Cardiac muscle cell (in vitro differentiated cells and primary cell): ENCODE results near the gene DOCK2. TPM values are rescaled to one million over a fixed set of nuclear protein-coding genes. Genes with fewer than 3 reads are reported as not detected.
A peak's percentile ranks its signal among the peaks of the same experiment; 100 is the strongest.

Source experiments
- DNase-seq, 2 donors: peaks; one replicate each; pipeline versions ENCODE4 v3.0.0 to v3.0.0-alpha.2; 2010 to 2017; ENCODE audit warnings: low read depth in 1 of 2, low spot score in 1 of 2
- H3K27ac ChIP-seq: fragments of 200-600 bp; sonication (generic); 2 replicates; pipeline ENCODE4 v1.5.1; 2016
- H3K27me3 ChIP-seq: fragments of 200-600 bp; sonication (generic); 2 replicates; pipeline ENCODE4 v1.6.0; 2016; ENCODE audit warnings: control low read depth
- H3K36me3 ChIP-seq: fragments of 200-600 bp; sonication (generic); 2 replicates; pipeline ENCODE4 v1.5.1; 2016; ENCODE audit warnings: control low read depth
- H3K4me1 ChIP-seq: fragments of 200-600 bp; sonication (generic); 2 replicates; pipeline ENCODE4 v1.8.1; 2017; ENCODE audit warnings: low read depth, mild to moderate bottlenecking, mixed run types
- H3K4me3 ChIP-seq: fragments of 200-600 bp; sonication (generic); 2 replicates; pipeline ENCODE4 v1.5.1; 2016; ENCODE audit warnings: mild to moderate bottlenecking
- H3K9me3 ChIP-seq: fragments of 200-600 bp; sonication (generic); 2 replicates; pipeline ENCODE4 v1.5.1; 2017; ENCODE audit warnings: low read depth, mild to moderate bottlenecking, control low read depth
- polyA plus RNA-seq: library from polyadenylated mRNA; unstranded; fragments of >200 nt; fragmentation: Nextera tagmentation; extraction: Ambion mirVana; gene quantifications from 2 replicates; pipeline ENCODE4 v1.2.1, GENCODE V29; 2016
- total RNA-seq: library from RNA; depleted of rRNA; stranded (reverse); fragments of >200 nt; gene quantifications from 2 replicates; pipeline ENCODE4 v1.2.3, GENCODE V29; 2016
- TF ChIP-seq, protein P1 (sequence below): IDR thresholded peaks from 2 replicates; pipeline ENCODE4 v1.5.1; 2012; ENCODE audit warnings: low read depth, mild to moderate bottlenecking, low read length

DOCK2 gene
- total and polyA plus RNA-seq, 2 experiments from 2014 or later = 3.3 to 6.5 TPM

DNA sequence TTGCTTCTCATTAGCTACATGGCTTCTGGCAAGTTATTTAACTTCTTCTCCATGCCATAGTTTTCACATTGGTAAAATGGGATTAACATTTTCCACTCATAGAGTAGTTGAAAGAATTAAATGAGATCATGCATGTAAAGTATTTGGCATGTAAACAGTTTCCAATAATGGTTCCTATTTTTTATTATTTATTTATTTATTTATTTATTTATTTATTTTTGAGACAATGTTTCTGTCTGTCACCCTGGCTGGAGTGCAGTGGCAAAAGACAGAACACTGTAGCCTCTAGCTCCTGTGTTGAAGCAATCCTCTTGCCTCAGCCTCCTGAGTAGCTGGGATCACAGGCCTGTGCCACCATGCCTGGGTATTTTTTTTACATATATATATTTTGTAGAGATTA, 117.7 kb downstream of the DOCK2 start:
- Histone ChIP-seq H3K27ac (no peak overlapping the region), H3K27me3 (no peaks in the 10 kb centered on the region), H3K4me1 (peaks cover 20% of the 10 kb centered on the region), H3K4me3 (no peak overlapping the region), H3K36me3 (no peaks in the 10 kb centered on the region), H3K9me3 (no peaks in the 10 kb centered on the region)
- TF ChIP-seq, protein P1, sequence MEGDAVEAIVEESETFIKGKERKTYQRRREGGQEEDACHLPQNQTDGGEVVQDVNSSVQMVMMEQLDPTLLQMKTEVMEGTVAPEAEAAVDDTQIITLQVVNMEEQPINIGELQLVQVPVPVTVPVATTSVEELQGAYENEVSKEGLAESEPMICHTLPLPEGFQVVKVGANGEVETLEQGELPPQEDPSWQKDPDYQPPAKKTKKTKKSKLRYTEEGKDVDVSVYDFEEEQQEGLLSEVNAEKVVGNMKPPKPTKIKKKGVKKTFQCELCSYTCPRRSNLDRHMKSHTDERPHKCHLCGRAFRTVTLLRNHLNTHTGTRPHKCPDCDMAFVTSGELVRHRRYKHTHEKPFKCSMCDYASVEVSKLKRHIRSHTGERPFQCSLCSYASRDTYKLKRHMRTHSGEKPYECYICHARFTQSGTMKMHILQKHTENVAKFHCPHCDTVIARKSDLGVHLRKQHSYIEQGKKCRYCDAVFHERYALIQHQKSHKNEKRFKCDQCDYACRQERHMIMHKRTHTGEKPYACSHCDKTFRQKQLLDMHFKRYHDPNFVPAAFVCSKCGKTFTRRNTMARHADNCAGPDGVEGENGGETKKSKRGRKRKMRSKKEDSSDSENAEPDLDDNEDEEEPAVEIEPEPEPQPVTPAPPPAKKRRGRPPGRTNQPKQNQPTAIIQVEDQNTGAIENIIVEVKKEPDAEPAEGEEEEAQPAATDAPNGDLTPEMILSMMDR = no peak
- DNase-seq = no peak

DNA sequence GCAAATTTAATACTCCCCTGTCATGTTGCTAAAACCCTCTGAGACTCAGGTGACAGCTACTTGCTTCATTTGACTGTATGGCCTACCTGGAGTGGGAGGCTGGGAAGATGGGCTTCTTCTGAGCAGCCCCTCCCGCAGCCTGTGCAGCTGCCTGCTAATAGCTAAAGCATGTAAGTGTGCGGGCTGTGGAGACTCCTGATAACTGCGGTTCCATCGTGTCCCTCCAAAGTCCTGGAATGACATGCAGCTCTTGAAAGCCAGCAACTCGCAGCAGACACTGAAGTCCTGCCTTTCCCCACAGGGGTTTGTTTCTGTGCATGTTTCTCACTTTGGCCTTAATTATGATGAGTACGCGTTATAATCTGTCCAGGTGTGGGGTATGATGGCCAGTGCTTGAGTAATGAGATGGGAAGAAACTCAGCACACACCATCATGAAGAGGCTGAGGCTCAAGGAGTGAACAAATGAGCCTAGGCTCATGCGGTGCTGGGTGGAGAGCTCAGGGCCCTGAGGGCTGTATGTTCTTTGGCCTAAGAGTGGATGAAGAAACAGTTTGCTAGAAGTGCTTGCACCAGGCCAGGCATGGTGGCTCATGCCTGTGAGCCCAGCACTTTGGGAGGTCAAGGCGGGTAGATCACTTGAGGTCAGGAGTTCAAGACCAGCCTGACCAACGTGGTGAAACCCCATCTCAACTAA, 119.1 kb downstream of the DOCK2 start:
- Histone ChIP-seq H3K4me1 (peaks cover 20% of the 10 kb centered on the region), H3K9me3 (no peaks in the 10 kb centered on the region), H3K27me3 (no peaks in the 10 kb centered on the region), H3K4me3 (no peak overlapping the region), H3K36me3 (no peaks in the 10 kb centered on the region), H3K27ac (no peak overlapping the region)
- TF ChIP-seq, protein P1 = no peak
- DNase-seq = peak in 1 of 2 donors; percentile 52

DNA sequence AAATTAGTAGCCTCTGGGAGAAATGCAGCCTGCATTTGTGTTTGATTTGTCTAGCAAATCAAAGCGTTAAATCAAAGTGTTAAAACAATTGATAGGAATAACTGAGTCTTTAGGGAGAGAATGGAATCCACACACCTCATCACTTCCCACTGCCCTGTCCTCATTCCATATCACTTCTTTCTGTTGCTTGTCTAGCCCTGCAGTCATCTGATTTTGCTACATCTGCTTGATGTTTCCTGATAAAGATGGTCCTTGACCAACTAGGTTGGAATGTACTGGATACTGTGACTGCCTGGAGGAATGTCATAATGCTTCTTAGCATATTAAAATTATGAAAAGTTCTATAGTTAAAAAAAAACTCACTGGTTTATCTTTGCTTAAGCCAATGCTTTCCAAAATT, 119.9 kb downstream of the DOCK2 start:
- Histone ChIP-seq H3K27me3 (no peaks in the 10 kb centered on the region), H3K4me3 (no peak overlapping the region), H3K36me3 (no peaks in the 10 kb centered on the region), H3K27ac (no peak overlapping the region), H3K4me1 (peaks cover 20% of the 10 kb centered on the region), H3K9me3 (no peaks in the 10 kb centered on the region)
- TF ChIP-seq, protein P1 = no peak
- no peak for DNase-seq

DNA sequence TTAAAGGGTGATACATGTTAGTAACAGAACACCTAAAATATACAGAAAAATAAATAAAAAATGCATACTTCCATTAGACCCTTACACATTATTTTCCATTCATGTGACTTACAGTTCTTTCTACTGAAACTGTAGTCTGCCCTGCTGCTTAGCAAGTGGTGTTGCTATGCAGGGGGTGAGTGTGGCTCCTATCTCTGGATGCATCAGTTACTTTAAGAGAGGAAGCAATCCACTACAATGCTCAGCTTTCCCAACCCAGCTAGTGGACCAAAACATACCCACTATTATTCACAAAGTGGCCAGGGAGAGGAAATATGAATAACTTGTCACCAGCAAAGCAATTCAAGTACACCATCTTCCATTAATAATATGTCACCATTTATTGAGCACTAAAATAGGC, 121.8 kb downstream of the DOCK2 start:
- no peak for DNase-seq
- no peaks in the 10 kb centered on the region for H3K27me3 ChIP-seq
- H3K9me3 ChIP-seq = no peaks in the 10 kb centered on the region
- no peak overlapping the region for H3K4me3 ChIP-seq
- peaks cover 24% of the 10 kb centered on the region for H3K4me1 ChIP-seq
- no peak overlapping the region for H3K27ac ChIP-seq
- TF ChIP-seq, protein P1 = no peak
- H3K36me3 ChIP-seq = no peaks in the 10 kb centered on the region

DNA sequence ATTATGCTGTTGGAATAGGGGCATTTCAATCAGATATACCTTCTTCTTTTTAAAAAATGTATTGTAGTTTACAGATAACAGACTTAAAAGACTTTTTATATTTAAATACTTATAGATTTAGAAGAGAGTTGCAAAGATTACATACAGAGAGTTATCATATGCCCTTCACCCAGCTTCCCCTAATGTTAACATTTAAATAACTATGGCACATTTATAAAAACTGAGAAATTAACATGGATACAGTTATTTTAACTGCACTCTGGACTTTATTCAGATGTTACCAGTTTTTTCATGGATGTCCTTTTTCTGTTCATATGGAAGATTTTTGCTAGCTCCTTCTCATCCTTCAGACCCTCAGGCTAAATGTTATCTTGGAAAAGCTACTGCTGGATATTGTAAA, 123.2 kb downstream of the DOCK2 start:
- Histone ChIP-seq H3K27me3 (no peaks in the 10 kb centered on the region), H3K4me3 (no peak overlapping the region), H3K27ac (no peak overlapping the region), H3K9me3 (no peaks in the 10 kb centered on the region), H3K36me3 (no peaks in the 10 kb centered on the region), H3K4me1 (peaks cover 14% of the 10 kb centered on the region)
- TF ChIP-seq, protein P1 = no peak
- DNase-seq = no peak
